Adrenal gland (tissue), 12 donors: ENCODE measurements around the gene GRIK1. TPM values are rescaled to one million over a fixed set of nuclear protein-coding genes. Genes with fewer than 3 reads are reported as not detected.

Source experiments
- DNase-seq, 7 donors: peaks; one replicate each; pipeline ENCODE4 v3.0.0-alpha.2; 2019 to 2020
- H3K27ac ChIP-seq, 5 donors: fragments of 200-600 bp; sonication (generic) in 4 of 5; 1 replicate in 3 of 5; 2 replicates in 2 of 5; pipeline versions ENCODE4 v1.5.1 to v1.8.0; 2016 to 2020; ENCODE audit warnings: mild to moderate bottlenecking in 1 of 5
- H3K27me3 ChIP-seq: fragments of 200-600 bp; 2 replicates; pipeline ENCODE4 v1.8.0; 2021
- H3K36me3 ChIP-seq, 2 donors: fragments of 200-600 bp; replicated peaks in 1 of 2; 1 replicate in 1 of 2; 2 replicates in 1 of 2; pipeline versions ENCODE4 v1.5.1 to v1.8.0; 2018 to 2022
- H3K4me1 ChIP-seq, 2 donors: fragments of 200-600 bp; replicated peaks in 1 of 2; 1 replicate in 1 of 2; 2 replicates in 1 of 2; pipeline versions ENCODE4 v1.5.1 to v1.8.0; 2018 to 2021
- H3K4me3 ChIP-seq, 4 donors: fragments of 200-600 bp; sonication (generic) in 3 of 4; one replicate each; pipeline ENCODE4 v1.5.1; 2016 to 2018
- H3K9me3 ChIP-seq, 3 donors: fragments of 200-600 bp; sonication (generic) in 1 of 3; replicated peaks in 1 of 3; 1 replicate in 2 of 3; 2 replicates in 1 of 3; pipeline versions ENCODE4 v1.5.1 to v1.8.0; 2016 to 2021
- POLR2A ChIP-seq, 2 donors: fragments of 450-650 bp; IDR thresholded peaks; one replicate each; pipeline ENCODE4 v1.6.1; 2017; ENCODE audit warnings: antibody characterized with exemption in 2 of 2, mild to moderate bottlenecking in 2 of 2, moderate library complexity in 1 of 2
- WGBS, 4 donors: extraction: QIAGEN DNeasy Blood & Tissue Kit in 2 of 4; methylation state at CpG; one replicate each; pipeline versions ENCODE4 v1.1.5 to v1.1.7; 2013 to 2017; 5-methylcytosine and 5-hydroxymethylcytosine counted together
- intact Hi-C, 2 donors: fragments of 100-400 bp; cut with DNase I; formaldehyde crosslinking; loops; one replicate each; pipeline versions ENCODE4 v1.14.1 to v1.15.0; 2022 to 2023
- polyA plus RNA-seq, 3 donors: library from polyadenylated mRNA; stranded (reverse); fragments of 200-250 nt in 2 of 3; fragments of 350-450 nt in 1 of 3; fragmentation: Illumina TruSeq in 1 of 3; extraction: RNeasy Lipid Tissue Mini Kit (QIAGEN cat#74804) in 1 of 3; gene quantifications; one replicate each; pipeline ENCODE4 v1.2.3, GENCODE V29; 2013 to 2014
- total RNA-seq, 9 donors: library from RNA; depleted of rRNA in 4 of 9; stranded (reverse); fragments of >200 nt in 4 of 9; fragments of 120-200 nt in 1 of 9; fragmentation: NEBNext Ultra II Directional in 1 of 9; extraction: Animal tissue kit (Norgen Biotek cat#: 25700) in 1 of 9; gene quantifications; one replicate each; pipeline versions ENCODE4 v1.1.0 to v1.2.4, GENCODE V29; 2013 to 2023
- TF ChIP-seq, protein P1 (sequence below), 6 experiments: fragments of 450-650 bp in 4 of 6; fragments of 200-600 bp in 2 of 6; sonication (generic) in 1 of 6; IDR thresholded peaks; 1 replicate in 5 of 6; 2 replicates in 1 of 6; pipeline versions ENCODE4 v1.5.1 to v1.8.0; 2016 to 2021; ENCODE audit warnings: antibody characterized with exemption in 6 of 6, mild to moderate bottlenecking in 2 of 6, moderate library complexity in 1 of 6
- donor health status: healthy with polysubstance abuse.
- donor health status: Bipolar disorder and iron deficiency.
- donor health status: DM: yes; HTN: yes; CAD: no.
- donor health status: DM: no; HTN: no; CAD: no.
- donor health status: DM: no; HTN: no; CAD: no.
- donor health status: DM: yes; HTN: yes; CAD: no.

Gene GRIK1
- total and polyA plus RNA-seq, 12 donors: 0.23 to 47.4 (median 8.1) TPM; not detected in 3

- TF ChIP-seq, protein P1, sequence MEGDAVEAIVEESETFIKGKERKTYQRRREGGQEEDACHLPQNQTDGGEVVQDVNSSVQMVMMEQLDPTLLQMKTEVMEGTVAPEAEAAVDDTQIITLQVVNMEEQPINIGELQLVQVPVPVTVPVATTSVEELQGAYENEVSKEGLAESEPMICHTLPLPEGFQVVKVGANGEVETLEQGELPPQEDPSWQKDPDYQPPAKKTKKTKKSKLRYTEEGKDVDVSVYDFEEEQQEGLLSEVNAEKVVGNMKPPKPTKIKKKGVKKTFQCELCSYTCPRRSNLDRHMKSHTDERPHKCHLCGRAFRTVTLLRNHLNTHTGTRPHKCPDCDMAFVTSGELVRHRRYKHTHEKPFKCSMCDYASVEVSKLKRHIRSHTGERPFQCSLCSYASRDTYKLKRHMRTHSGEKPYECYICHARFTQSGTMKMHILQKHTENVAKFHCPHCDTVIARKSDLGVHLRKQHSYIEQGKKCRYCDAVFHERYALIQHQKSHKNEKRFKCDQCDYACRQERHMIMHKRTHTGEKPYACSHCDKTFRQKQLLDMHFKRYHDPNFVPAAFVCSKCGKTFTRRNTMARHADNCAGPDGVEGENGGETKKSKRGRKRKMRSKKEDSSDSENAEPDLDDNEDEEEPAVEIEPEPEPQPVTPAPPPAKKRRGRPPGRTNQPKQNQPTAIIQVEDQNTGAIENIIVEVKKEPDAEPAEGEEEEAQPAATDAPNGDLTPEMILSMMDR (IDR thresholded peaks at IDR 0.05): no peak
- TF ChIP-seq POLR2A (IDR thresholded peaks at IDR 0.05): no peak
- Histone ChIP-seq H3K36me3 (no peaks in the 10 kb centered on the region), H3K4me1 (no peaks in the 10 kb centered on the region), H3K27me3 (peaks cover 6% of the 10 kb centered on the region), H3K9me3 (no peaks in the 10 kb centered on the region), H3K4me3 (no peak overlapping the region), H3K27ac (no peak overlapping the region)
- 12 to 19% (median 15%) methylated on average over 6 of the region's 6 CpGs for WGBS, 4 donors
- DNase-seq: no peak
- intact Hi-C loops: no loop called here
Observed at GRCh38 chr21:29940361-29940760, 565 bp upstream of the GRIK1 start.

DNA sequence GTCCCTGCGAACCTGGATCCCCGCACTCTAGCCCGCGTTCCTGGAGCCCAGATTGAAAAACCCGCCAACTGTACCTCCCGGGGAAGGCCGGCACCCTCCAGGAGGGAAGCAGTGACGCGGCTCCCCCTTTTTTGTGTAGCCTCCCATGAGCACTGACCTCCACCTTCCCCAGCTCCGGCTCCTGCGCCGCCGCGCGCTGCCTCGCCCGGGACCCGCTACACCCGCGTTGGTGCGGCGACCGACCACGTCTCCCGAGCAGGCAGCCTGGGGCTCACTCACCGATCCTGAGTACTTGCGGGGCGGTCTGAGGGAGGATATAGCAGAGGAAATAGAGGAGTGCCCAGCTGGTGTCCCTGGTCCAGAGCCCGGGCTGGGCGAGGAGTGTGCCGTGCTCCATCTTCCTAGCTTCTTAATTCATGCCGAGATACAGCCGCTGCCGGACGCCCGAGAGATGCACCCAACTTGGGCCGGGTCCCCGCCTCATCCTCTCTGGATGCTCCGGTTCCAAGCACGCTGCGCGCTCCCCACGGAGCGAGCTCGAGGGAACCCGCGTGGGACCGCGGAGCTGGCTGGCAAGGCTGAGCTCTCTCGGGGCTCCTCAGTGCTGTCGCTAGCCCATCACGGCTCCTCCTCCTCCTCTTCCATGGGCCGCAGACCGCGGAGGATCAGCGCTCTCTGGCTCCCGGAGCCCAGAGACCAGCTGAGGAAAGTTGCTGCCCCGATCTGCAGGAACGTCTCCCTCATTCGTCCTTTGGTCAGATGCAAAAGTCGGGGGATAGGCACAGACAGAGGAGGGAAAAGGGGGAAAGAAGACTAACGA lies 482 bp downstream of the GRIK1 start:
- intact Hi-C loops: no loop called here
- H3K4me3 ChIP-seq: no peak overlapping the region
- H3K27ac ChIP-seq: peak overlapping the region in 1 of 5 donors; percentile 17
- H3K4me1 ChIP-seq: no peaks in the 10 kb centered on the region
- H3K9me3 ChIP-seq: no peaks in the 10 kb centered on the region
- TF ChIP-seq, protein P1 (IDR thresholded peaks at IDR 0.05): no peak
- no peak for TF ChIP-seq POLR2A (IDR thresholded peaks at IDR 0.05)
- 2 to 3% (median 2%) methylated on average over 21 to 62 of the region's 62 CpGs for WGBS, 4 donors
- H3K27me3 ChIP-seq: peaks cover 6% of the 10 kb centered on the region
- peak in 1 of 7 donors; percentile 53 for DNase-seq
- H3K36me3 ChIP-seq: no peaks in the 10 kb centered on the region

DNA sequence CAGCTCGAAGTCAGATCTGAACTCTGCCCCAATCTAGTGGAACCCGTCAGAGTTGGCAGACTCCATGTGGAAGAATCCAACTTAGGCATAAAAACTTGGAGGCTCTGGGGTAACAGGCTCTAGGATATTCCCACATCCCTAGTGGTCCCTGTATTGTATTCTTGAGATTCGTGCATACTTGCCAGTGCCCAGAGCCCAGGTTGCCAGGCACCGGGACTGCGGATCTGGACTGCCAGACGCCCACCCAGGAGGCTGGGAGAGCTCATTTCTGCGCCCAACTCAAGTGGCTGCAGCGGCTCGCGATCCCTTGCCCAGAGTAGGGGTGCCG lies 1.1 kb downstream of the GRIK1 start:
- intact Hi-C loops: no loop called here
- no peaks in the 10 kb centered on the region for H3K36me3 ChIP-seq
- TF ChIP-seq, protein P1 (IDR thresholded peaks at IDR 0.05): no peak
- no peak for TF ChIP-seq POLR2A (IDR thresholded peaks at IDR 0.05)
- peak overlapping the region in 1 of 5 donors; percentile 17 for H3K27ac ChIP-seq
- H3K4me3 ChIP-seq: no peak overlapping the region
- H3K27me3 ChIP-seq: peaks cover 6% of the 10 kb centered on the region
- WGBS, 4 donors: 12 to 38% (median 24%) methylated on average over 2 to 11 of the region's 11 CpGs
- no peaks in the 10 kb centered on the region for H3K9me3 ChIP-seq
- H3K4me1 ChIP-seq: no peaks in the 10 kb centered on the region
- no peak for DNase-seq

- no peak for DNase-seq
- WGBS, 4 donors: 53 to 62% (median 60%) methylated on average over 3 of the region's 3 CpGs
- H3K4me3 ChIP-seq: no peak overlapping the region
Observed at GRCh38 chr21:29933088-29933487, 6.7 kb downstream of the GRIK1 start.

More at GRCh38 chr21:29933088-29933487, 6.7 kb downstream of the GRIK1 start:
- no peaks in the 10 kb centered on the region for H3K27me3 ChIP-seq
- no peak overlapping the region for H3K27ac ChIP-seq
- H3K4me1 ChIP-seq: no peaks in the 10 kb centered on the region
- no peaks in the 10 kb centered on the region for H3K9me3 ChIP-seq
- H3K36me3 ChIP-seq: no peaks in the 10 kb centered on the region
- TF ChIP-seq, protein P1 (IDR thresholded peaks at IDR 0.05): no peak
- TF ChIP-seq POLR2A (IDR thresholded peaks at IDR 0.05): no peak
- intact Hi-C loops: no loop called here
